ENCODE results near the gene CLCA1.

The CLCA1 gene

DNA sequence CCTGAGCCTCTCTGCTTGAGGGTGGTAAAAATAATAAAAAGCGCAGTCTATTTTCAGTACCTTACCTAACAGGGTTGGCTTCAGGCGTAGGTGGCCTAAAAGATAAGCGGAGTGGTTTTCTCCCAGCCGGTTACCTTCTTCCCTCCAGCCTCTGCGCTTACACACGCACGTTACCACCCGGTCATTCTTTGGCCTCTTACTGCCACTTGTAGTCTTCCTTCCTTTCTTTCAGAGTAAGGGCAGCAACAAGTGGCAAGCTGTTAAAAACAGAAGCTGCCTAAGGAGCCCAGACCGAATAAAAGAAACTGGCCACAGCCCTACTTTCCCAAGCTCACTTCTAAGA lies 35.4 kb downstream of the CLCA1 start:
- no peak for DNase-seq

DNA sequence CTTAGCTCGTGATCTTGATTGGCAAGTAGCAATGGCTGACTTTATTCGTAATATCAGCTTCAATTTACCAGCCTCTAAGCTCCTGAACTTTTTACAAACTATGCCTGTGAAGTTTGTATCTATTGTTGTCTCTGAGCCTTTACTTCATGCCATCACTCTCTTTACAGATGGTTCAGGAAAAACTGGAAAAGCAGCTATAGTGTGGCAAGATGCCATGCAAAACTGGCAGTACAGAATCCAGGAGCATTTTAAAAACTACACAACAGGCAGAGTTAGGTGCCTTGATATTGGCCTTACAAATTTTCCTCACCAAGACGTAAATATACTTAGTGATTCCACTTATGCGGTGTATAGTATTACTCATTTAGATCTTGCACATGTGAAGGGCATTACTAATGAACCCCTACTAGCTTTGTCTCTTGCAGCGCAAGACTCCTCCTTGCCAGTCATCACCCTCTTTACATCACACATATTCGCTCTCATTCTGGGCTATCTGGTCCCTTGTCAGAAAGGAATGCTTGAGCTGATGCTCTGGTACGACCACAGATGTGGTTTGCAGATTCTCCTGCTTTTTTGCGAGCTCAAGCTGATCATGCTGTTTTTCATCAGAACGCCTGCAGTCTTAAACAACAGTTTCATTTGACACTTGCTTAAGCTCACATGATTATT lies 36.3 kb downstream of the CLCA1 start:
- no peak for DNase-seq

DNA sequence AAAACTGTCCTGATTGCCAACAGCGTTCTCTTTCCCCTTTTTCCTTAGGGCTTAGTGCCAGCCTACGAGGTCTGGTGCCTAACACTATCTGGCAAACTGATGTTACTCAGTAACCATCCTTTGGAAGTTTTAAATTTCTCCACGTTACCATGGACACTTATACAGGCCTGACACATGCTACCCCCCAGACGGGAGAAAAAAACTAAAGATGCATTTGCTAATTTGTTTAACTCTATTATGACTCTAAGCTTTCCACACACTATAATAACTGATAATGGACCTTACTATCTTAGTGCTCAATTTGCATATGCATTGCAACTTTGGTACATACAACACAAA lies 36.8 kb downstream of the CLCA1 start:
- DNase-seq = no peak

DNA sequence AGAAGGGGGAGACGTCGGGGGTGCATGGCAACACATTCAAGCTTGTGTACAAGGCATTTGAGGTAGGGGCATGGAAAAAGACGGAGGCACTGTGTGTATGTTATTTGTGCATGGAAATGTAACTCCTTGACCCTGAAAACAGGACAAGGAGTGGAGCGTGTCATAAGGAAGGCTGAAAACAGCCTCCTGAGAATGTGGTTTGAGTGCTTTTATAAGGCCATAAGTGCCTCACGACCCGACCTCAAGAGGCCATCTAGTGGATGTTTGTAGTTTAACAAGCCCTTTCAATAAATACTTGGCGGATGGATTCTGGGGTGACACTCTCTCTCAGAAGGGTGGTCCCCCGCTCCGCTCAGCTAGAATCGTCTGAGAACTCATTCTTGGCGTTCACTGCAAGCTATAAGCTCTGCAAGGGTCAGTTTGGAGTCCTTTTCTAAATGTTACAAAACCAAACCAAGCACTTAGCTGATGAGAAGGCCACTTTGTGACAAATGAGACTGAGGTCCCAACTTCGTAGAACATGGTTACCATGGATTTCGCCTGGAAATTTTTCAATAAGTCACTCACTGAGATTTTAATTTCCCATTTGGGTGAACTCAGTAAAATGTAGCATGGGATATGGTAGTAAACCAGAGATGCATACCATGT lies 39.3 kb downstream of the CLCA1 start:
- DNase-seq = no peak

DNA sequence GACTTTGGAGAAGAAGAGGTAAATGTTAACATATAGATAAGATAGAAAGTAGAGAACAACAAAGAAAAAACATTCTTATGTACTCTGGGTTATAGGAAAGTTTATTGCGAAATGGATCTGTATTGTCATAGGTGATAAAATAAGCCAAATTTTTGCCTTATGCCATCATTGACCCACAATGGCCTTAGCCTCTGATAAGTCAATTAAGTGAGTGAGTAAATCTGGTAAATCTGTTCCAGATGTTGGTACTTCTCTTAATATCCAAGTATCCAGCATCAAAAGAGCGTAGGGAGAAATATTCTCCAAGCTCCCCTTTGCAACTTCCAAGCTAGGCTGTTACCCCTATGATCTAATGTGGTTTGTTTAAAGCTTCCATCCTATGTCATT lies 39.8 kb downstream of the CLCA1 start:
- DNase-seq = no peak

DNA sequence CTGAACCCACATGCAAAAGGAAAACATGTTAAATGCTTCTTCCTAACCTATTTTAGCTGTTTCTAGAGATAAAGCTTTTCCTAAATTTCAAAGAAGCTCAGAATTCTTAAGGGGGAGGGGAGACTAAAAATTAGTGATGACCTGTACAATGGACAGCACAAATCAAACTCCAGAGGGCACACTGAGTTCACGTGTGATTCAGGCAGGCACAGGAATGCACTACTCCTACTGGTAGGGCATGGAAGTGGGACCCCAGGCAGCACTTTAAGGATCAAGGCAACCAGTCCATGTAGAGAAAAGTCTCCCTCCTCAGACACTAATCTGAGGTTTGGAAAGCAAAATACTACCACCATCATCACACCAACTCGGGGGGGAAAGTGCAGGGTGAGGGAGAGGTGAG lies 46.9 kb downstream of the CLCA1 start:
- no peak for DNase-seq

DNA sequence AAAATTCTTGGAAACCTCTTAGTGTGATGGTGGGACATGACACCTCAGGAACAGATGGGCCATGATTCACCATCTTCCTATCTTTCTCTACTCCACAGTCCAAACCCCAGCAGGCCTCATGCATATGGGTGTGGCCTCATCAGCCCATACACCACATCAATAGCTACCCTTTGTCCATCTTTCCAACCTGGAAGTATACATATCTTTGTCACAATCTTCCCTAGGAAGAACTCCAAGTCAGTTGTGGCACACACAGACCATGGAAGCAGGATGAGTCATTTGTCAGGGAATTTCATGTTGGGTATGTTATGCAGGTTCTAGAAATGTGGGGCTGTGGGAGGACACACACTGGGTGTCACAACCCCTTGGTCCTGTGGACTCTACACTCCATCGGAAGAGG lies 47.6 kb downstream of the CLCA1 start:
- DNase-seq = no peak

DNA sequence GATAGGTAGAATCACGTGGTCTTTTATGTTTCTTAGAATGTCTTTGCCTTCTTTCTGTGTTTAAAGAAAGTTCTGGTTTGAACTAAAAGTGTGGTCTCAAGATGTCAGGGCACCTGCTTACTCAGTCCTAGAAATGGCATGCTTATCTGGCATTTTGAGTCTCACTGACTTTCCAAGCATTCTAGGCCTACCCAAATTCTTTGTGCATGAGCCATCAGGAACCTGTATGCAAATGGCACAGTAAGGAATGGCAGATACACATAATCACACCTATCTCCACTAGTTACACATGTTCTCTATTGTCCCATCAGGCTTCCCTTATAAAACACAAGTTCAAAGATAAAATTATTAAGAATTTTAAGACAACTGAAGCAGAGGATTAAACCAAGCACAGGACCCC lies 48.6 kb downstream of the CLCA1 start:
- DNase-seq = no peak

DNA sequence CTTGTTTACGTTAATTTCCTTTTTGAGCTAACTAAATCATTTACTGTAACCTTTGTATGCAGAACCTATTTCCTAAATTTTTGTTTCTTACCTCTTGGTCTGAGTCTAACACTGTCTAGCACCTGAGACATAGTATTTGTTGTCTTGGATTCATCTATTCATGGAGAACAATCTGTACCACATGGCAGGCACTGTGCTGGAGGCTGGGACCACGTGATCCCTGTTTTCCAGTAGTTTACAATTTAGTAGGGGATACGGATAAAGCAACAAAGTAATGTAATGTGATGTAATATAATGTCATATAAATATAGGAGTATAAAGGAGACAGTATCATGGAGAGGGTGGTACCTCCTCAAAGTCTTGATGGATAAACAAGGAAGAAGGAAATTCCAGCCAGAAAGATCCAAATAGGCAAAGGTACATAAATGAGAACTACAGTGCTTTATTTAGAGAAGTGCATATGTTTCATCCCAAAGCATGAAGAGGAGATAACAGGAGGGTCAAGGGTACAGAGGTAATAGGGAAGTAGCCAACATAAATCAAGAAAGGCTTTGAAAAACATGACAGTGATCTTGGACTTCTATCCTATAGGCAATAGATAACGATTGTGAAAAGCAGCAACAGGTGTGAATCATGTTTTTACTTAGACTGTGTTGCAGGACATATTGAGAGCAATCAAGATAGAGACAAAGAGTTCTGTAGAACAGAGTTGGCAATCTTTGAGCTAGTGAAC lies 52.2 kb downstream of the CLCA1 start:
- no peak for DNase-seq

DNA sequence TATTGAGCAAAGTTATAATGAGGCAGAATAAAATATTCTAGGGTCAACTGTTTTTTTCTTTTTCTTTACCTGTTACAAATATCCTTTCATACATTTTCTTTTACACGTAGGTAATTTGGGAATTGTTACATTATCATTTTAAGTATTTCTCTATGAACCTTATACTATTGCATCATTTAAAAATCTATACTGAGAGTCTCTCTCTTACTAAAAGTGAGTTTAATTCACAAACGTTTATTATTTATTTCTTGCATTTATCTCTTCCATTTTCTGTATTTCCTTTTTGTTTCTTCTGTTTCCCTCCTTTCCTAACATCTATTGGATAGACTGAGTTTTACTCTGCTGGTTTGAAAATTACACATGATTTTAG lies 52.8 kb downstream of the CLCA1 start:
- DNase-seq = no peak

DNA sequence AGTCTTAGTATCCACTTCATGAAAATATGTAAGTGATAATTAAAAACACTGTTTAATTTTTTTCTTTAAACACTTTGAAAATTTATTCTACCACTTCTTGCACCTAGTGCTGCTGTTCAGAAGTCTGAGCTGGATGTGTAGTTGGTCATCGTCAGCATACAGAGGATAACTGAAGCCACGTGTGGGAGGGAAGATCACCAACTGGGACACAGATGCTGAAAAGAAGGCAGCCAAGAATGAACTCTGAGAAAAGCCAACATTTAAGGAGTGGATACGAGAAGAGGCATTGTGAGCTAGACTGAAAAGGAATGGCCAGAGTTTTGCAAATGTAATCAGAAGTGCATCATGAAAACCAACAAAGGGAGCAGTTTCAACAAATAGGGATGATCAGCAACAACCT lies 53.5 kb downstream of the CLCA1 start:
- DNase-seq = no peak

DNA sequence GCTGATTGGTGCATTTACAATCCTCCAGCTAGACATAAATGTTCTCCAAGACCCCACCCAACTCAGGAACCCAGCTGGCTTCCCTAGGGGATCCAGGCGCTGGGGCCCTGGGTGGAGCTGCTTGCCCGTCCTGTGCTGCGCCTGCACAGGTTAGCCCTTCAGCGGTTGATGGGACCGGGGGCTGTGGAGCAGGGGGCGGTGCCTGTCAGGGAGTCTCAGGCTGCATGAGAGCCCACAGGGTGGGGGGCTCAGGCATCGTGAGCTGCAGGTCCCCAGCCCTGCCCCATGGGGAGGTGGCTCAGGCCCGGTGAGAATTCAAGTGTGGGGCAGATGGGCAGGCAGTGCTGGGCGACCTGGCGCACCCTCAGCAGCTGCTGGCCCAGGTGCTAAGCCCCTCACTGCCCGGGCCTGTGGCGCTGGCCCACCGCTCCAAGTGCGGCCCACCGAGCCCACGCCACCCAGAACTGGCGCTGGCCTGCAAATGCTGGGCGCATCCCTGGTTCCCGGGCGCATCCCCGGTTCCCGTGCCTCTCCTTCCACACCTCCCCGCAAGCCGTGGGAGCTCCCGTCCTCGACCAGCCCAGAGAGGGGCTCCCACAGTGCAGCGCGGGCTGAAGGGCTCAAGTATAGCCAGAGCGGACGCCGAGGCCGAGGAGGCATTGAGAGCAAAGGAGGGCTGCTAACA lies 55.1 kb downstream of the CLCA1 start:
- no peak for DNase-seq

DNA sequence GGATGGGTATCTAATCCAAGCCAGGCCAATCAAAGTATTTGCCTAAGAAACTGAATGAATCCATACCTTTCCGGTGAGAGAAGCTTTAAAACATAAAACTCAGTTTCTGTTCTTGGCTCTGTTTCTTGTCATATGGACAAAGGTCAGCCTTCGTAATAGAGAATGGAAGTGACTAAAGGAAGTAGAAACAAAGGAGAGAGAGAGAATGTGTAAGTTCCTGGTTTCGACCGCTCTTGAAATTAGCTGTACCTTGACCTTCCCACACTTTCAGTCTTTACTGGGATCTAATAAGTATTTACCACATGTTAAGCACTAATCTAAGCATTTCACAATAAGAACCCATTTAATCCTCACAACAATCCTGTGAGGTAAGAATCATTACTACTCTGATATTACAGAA lies 58.6 kb downstream of the CLCA1 start:
- no peak for DNase-seq

DNA sequence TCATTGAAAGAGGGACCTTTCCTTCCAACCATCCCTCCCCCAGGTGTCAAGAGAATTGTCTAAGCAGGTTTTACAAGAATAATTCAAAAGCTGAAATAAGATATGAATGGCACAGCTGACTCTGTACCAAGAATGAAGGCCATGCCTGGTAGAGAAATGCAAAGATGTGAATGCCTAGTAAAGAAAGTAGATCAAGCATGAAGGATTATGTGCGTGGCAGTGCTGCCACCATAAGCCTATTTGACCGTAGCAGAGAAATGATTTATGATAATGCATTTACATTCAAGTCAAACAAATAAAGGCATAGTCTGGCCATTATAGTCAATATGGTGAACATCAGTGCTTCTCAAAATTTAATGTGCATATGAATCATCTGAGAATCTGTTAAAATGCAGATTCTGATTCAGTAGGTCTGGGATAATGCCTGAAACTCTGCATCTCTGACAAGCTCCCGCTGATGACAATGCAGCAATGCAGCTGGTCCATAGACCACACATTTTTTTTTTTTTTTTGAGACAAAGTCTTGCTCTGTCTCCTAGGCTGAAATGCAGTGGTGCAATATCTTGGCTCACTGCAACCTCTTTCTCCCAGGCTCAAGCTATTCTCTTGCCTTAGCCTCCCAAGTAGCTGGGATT lies 61.6 kb downstream of the CLCA1 start:
- DNase-seq = no peak

DNA sequence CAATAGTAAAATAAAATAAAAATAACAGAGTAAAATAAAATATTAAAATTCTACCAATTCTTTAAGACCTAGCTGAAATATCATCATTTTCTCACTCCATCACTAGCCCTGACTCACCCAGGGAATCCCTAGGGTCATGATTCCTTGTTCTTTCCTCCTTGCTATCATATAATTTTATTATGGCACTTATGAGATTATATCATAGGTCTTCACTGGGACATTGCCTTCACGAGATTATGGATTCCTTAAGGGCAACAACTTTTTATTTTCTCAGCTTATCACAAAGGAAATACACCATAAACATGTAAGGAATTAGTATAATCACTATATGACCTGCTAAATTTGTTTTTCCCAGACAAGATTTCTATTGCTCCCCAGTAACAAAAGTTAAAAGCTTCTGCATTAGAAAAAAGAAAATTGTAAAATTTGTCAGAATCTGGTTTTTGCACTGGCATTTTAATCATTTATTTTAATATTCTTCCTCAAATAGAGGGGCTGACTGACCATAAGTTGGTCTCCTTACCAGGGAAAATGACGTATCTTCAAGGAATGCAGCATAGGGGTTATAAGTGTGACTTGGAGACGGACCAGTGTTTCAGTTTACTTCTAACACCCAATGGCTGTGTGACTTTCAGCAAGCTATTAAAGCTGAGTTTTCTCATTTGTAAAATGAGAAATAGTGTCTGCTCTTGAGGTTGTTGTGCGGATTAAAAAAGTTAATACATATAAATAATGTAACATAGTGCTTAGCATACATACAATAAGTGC lies 69.4 kb downstream of the CLCA1 start:
- no peak for DNase-seq

DNA sequence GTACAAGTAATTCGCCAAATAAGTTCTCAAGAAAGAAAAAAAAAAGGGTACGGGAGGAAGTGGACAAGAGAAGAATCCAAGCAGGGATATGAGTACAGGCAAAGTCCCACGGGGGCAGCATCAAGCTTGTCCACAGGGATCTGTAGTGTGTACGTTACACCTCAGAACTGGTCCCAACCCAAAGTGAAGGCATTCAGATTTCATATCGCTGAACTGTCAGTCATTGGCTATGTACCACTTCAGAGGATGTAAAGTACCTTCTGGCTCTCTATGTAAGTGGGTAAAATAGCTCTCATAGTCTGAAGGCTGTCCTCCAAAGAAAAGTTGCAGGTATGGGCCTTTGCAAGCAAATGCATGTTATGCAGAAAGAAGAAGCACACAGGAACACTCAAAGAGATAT lies 70.0 kb downstream of the CLCA1 start:
- DNase-seq = no peak

DNA sequence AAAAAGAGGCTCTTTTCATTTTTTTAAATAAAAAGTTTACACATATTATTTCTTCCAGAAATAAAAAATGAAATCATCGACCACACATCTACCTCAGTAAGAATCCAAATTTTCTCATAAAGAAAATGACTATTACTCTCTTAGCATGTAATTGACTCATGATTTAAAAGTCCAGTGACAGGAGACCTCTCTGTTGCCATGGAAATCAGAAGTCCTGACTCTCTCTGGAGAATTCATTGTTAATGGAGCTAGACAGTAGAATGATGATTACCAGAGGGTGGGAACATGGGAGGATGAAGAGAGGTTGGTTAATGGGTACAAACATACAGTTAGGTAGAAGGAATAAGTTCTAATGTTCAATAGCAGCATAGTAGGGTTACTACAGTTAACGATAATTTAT lies 73.1 kb downstream of the CLCA1 start:
- DNase-seq = no peak

DNA sequence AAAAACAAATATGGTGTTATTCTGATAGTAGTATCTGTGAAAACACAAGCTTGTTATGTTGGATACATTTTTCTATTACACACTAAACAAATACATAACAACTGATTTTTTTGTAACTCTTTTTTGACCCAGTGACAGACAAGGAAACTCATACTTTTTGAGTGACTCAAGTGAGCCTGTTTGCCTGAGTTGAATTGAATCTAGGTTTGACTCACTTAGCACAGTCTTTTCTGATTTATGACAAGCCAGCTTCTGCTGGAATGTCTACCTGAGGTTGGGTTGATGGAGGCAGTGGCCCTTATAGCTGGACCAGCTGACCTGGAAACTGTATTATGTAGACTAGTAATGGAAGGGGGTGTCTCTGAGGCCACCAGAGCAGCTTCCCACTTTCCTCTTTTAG lies 73.9 kb downstream of the CLCA1 start:
- DNase-seq = no peak

DNA sequence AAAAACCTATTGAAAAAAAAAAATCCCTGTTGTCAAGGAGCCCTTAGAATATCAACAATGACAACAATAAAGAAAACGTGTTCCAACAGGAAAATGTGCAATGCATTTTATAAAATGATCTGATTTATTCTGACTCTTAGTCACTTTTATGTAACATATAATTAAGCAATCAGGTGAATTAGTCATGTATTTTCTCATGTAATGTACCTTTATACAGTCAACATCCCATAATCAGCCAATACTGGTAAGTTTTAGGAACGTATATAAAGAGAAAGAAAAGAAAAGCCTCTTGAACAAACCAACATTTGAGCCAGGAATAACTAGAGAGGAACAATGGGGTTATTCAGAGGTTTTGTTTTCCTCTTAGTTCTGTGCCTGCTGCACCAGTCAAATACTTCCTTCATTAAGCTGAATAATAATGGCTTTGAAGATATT lies 78.1 kb downstream of the CLCA1 start, which contains the start of gene CLCA4:
Gene CLCA4, plus strand, starts transcription at position 292 of the 435 bp plus-strand sequence. Its CDS starts 42 bp downstream, at position 334.
- no peak for DNase-seq

DNA sequence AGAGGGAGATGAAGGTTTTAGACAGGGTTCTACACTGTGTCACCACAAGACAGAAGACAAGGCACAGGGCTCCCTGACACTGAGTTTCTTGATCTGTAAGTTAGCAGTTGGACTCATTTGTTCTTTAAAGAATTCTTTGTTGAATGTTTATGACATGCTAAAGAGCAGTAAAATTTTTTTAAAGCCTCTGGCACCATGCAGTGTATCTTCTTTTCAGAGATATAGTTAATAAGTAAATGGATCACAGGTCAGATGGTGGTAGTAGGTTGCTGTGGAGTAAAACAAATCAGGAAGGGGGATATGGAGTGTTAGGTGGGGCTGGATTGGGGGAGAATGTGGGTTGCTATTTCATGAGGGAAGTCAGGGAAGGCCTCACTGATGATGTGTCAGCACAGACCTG lies 80.1 kb downstream of the CLCA1 start:
- DNase-seq = no peak

Measured in effector CD8-positive, alpha-beta T cell (primary cell).